GM19023 (cell line): ENCODE data around the gene SYNPO2.

Source experiments
- ATAC-seq: cut with Tn5 transposase; IDR thresholded peaks from one replicate; pipeline ENCODE4 v1.9.1; 2021; ENCODE audit warnings: mild to moderate bottlenecking, moderate library complexity; ENCODE audit not compliant: unreplicated experiment

SYNPO2 gene

DNA sequence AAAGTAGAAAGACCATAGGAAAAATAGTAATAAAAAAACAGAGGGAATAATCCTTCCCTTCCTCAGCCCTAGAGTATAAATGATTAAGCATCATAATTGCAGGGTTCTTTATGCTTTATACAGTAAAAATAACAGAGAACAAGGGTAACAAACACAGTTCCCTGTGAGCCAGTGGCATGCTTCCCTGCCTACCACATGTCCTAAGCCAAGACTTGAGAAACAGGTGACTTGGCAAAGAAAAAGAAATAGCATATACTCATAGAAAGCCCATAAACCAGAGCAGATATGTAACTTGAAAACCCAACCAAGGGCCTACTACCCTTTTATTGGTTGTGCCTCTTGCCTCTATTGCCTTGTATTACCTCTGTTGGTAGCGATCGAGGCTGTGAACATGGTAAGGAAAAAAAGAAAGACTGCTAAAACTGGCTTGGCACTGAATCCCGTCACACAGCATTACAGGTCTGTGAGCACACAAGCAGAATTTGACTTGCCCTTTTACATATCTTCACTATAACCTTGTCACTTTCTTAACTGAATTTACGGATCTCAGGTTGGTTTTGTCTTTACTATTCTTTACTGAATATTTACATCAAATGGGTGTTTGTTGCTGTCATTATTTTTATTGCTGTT, 216.1 kb downstream of the SYNPO2 start:
- no peak for ATAC-seq

DNA sequence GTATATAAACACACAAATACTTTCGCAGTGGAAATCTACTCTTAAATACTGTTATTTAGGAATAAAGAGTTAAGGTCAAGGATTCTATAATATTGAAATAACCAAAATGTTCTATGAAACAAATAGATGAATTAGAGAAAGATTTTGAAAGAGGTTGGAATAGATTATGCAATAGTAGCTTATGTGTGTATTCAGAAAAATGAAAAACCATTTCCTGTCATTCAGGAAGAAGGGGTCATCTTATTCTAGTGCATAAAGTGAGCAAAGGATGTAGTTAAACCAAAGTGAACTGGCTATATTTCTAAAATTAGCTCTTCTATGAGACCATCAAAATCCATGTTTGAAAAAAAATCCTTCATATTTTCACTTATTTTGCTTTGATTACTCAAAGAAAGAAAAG, 217.0 kb downstream of the SYNPO2 start:
- no peak for ATAC-seq

DNA sequence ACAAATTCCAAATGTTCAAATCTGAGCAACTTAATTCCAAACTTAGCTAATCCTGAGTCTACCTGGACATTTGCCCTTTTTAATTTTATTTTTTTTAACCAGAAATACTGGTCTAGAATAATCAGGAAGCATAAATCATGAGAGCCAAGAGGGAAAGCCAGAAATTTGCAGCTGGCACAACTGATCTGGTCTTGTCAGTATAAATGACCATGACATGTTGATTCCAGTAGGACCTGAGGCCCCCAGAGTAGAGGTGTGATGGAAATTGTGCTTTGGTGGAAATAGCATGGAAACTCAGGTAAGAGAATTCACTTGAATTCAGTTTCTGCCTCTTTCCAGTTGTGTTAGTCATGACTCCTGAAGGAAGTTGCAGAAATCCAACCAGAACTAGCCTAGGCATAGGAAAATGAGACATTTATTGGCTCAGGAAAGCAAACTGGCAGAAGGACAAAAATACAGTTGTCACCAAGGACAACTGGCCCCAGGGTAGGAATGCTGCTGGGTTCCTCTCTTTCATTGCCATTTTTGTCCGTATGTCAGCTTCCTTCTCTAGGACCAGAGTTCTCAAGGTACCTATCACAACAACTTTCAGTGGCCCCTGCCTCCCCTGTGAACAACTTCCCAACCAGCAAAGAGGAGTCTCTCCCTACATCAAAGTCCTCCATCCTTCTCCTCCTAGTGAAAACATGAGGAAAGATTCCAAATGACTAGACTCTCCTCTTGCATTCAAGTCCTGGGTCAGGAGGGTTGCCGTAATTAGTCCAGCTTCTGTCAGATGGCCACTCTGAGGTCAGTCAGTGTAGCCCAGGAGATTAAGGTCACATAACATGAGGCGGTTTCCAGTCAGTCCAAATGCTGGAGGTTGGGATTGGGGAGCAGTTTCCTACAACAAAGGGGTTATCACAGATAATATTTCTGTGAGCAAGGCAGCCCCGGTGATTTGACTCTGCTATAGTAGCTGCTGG, 217.7 kb downstream of the SYNPO2 start:
- no peak for ATAC-seq

DNA sequence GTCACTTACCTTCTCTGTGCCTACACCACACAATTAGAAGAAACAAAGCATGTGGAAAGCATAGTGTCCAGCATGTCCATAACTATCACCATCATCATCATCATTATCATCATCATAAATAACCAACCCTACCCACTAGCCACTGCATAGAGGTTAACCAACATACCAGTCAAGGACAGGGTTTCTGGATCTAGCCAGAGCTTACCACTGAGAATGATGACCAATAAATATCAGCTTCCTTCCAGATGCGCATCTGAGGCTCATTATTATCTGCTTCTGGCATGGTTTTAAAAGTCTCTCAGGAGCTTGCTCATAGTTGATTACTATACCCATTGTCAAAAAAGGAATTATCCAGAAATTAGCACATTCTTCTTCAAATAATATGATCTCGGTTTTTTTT, 221.5 kb downstream of the SYNPO2 start:
- ATAC-seq: no peak
